ENCODE results near the gene MYMK.

MYMK gene

DNA sequence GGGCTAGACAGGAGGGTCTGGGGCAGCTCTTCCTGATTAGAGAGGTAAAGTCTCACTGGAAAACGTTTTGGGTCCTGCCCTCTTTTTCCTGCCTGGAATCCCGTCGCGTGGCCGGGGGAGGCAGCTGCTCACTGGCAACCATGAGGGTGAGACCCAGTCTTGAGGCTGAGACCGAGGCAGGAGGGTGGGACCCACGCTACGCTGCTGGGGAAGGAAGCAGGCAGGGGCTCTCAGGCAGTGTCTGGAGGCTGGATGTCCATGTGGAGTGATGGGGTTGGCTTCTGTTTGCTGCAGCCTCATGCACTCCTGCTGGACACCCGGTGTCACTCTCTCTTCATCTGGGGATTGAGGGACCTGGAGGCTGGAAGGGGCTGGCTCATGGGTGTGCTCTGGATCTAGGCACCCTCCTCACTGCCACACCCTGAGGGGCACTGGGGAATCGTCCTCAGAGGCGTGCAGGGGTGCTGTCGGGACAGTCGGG lies 34.5 kb downstream of the MYMK start:
- Histone ChIP-seq H3K4me1 (ENCODE audit: control insufficient read depth, insufficient read depth, low read length) (peaks cover 5% of the 10 kb centered on the region), H3K27me3 (ENCODE audit: control insufficient read depth, insufficient read depth, low read length) (no peaks in the 10 kb centered on the region), H3K9ac (ENCODE audit: low read length) (no peak overlapping the region), H3K4me3 (ENCODE audit: low read length) (no peak overlapping the region), H3K9me3 (ENCODE audit: control insufficient read depth, low read length) (no peaks in the 10 kb centered on the region), H3K36me3 (ENCODE audit: control insufficient read depth, insufficient read depth, low read length) (no peaks in the 10 kb centered on the region)

DNA sequence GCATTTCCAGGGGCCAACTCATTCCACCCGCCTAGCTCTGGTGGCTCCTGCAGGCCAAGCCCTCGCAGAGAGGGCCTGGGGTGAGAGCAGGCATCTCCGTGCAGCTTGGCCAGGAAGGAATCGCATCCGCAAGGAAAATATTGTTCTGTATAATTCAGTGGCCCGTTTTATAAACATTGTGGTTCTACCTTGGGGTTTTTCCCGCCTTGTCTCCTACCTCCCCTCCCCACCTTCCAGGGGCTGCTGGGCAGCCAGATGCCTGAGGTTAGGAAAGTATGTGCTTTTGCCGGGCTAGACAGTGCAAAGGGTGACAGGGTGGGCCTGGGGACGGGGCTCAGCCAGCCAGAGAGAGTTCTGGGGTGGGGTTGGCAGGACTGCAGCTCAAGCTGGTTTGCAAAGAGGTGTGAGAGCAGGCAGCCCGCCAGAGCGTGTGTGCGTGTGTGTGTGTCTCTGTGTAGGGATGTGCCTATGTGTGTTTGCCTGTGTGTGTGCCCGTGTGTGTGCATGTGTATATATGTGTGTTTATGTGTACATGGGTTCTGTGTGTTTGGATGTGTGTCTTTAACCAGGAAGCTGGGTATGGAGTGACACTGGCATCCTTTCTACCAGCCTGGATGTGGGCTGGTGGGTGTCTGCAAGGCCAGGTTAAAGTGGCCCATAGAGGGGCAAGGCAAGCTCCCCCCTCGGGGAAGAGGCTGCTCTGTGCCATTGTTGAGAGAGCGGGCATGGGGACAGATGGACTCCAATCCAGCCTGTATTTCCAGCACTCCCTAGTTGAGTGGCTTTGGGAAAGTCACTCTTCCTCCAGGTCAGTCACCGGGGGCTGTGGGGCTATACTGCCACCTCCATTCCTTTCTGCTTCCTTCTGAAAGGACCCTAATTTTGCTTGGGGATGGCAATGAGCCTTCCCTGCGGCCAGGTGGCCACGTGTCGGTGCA lies 35.2 kb downstream of the MYMK start:
- no peak overlapping the region for H3K4me3 ChIP-seq (ENCODE audit: low read length)
- H3K36me3 ChIP-seq (ENCODE audit: control insufficient read depth, insufficient read depth, low read length): no peaks in the 10 kb centered on the region
- no peak overlapping the region for H3K9ac ChIP-seq (ENCODE audit: low read length)
- peaks cover 5% of the 10 kb centered on the region for H3K4me1 ChIP-seq (ENCODE audit: control insufficient read depth, insufficient read depth, low read length)
- no peaks in the 10 kb centered on the region for H3K27me3 ChIP-seq (ENCODE audit: control insufficient read depth, insufficient read depth, low read length)
- H3K9me3 ChIP-seq (ENCODE audit: control insufficient read depth, low read length): no peaks in the 10 kb centered on the region

DNA sequence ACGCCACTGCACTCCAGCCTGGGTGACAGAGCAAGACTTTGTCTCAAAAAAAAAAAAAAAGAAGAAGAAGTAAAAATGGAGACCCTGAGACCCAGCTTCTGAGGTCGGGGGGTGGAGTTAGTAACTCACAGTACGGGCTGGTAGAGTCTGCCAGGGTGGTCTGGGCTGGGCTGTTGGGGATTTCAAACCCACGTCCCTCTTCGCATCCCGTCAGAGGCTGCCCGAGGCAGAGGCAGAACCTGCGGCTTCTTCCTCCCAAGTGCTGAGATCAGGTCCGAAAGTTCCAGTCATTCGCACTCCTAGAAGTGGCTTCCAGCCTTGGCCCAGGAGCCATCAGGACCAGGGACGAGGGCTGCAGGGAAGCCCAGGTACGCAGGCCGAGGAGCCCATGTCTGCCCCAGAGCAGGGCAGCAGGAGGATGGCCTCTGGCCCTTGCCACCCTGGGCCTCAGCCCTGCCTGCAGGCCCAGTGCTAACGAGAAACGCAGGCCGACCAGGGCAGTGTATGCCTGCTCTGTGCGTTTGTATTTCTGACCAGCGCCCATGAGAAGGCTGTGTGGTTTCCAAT lies 36.0 kb downstream of the MYMK start:
- Histone ChIP-seq H3K36me3 (ENCODE audit: control insufficient read depth, insufficient read depth, low read length) (no peaks in the 10 kb centered on the region), H3K9ac (ENCODE audit: low read length) (no peak overlapping the region), H3K4me1 (ENCODE audit: control insufficient read depth, insufficient read depth, low read length) (peaks cover 5% of the 10 kb centered on the region), H3K4me3 (ENCODE audit: low read length) (no peak overlapping the region), H3K9me3 (ENCODE audit: control insufficient read depth, low read length) (no peaks in the 10 kb centered on the region), H3K27me3 (ENCODE audit: control insufficient read depth, insufficient read depth, low read length) (no peaks in the 10 kb centered on the region)

DNA sequence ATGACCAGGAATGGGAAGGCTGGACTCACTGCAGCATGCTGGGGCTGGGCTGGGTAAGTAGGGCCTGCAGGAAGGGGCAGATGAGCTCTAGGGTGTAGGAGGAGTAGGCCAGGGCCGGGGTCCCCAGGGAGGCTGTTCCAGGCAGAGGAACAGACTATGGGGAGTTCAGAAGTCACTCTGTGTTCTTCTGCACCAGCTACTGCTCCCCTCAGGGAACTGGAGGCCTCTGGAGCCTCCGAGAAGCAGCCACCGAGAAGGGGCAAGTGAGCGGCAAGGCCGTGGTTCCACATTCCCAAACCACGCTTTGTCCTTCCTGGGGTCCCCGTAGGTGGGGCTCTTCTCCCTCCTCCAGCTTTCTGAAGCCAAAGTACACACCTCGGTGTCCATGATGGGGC lies 37.4 kb downstream of the MYMK start:
- no peak overlapping the region for H3K4me3 ChIP-seq (ENCODE audit: low read length)
- H3K9ac ChIP-seq (ENCODE audit: low read length): no peak overlapping the region
- no peaks in the 10 kb centered on the region for H3K9me3 ChIP-seq (ENCODE audit: control insufficient read depth, low read length)
- no peaks in the 10 kb centered on the region for H3K36me3 ChIP-seq (ENCODE audit: control insufficient read depth, insufficient read depth, low read length)
- H3K27me3 ChIP-seq (ENCODE audit: control insufficient read depth, insufficient read depth, low read length): no peaks in the 10 kb centered on the region
- peaks cover 5% of the 10 kb centered on the region for H3K4me1 ChIP-seq (ENCODE audit: control insufficient read depth, insufficient read depth, low read length)

DNA sequence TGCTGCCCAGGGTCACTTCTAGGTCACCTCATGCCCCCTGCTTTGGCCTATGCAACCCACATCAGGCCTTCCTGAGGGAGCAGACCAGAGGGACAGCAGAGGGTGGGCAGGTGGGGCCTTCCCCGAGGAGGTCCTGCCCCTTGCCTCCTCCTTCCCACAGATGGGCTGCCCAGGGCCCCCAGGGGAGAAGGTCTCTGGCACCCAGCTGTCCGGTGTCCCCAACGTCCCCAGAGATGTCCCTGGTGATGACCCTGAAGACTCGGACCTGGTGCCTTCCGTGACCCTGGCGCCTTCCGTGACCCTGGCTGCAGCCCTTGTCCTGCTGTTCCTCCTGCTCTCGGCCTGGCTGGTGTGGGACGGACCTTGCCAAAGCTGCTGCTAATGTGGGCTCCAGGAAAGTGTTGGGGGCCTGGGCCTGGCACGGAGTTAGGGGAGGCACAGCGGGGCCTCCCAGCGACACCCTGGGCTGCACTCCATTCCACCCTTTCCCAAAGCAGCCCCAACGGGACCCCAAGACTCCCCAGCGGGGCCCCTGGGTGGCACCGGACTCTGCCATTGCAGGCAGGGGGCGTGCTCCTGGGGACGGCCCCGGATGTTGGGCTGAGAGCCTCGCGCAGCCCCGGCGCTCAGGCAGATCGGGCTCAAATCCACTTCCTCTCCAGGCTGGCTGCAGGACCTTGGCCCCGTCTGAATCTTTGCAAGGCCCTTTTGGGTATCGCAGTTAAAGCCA lies 39.1 kb downstream of the MYMK start:
- H3K36me3 ChIP-seq (ENCODE audit: control insufficient read depth, insufficient read depth, low read length): no peaks in the 10 kb centered on the region
- no peaks in the 10 kb centered on the region for H3K9me3 ChIP-seq (ENCODE audit: control insufficient read depth, low read length)
- no peak overlapping the region for H3K9ac ChIP-seq (ENCODE audit: low read length)
- no peaks in the 10 kb centered on the region for H3K27me3 ChIP-seq (ENCODE audit: control insufficient read depth, insufficient read depth, low read length)
- H3K4me1 ChIP-seq (ENCODE audit: control insufficient read depth, insufficient read depth, low read length): peaks cover 5% of the 10 kb centered on the region
- H3K4me3 ChIP-seq (ENCODE audit: low read length): no peak overlapping the region

DNA sequence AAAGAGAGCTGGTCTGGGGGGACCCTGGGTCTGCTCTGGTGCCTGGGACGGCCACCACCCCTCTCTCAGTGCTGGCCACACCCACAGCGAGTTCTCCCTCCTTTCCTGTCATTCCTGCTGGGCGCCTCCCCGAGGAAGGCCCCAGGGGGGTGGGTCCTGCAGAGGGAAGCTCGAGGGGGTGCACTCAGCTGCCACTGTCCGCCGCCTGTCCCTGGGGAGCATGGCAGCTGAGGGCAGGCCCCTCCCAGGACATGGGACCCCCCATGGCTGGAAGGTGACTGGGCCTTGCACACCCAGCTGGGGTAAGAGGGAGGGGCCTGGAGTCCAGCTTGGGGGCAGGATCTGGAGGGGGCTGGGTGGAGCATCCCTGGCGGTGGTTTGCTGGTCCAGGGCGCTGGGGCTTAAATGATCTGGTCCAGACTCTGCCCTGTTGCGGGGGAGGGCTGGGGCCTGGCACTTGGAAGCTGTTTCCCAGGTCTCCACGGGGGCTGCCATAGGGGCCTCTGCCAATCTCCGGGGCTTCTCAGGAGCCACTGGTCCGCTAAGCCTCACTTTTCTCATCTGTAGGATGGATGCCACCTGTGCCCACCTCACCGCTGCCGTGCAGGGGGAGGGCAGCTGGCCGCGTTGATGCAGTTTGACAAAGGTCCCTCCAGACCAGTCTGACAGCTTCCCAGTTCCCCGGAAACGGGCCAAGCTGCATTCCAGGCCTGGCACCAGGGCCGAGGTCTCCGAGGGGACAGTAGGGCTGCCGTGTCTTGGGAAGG lies 39.9 kb downstream of the MYMK start:
- Histone ChIP-seq H3K36me3 (ENCODE audit: control insufficient read depth, insufficient read depth, low read length) (no peaks in the 10 kb centered on the region), H3K9me3 (ENCODE audit: control insufficient read depth, low read length) (no peaks in the 10 kb centered on the region), H3K4me1 (ENCODE audit: control insufficient read depth, insufficient read depth, low read length) (peaks cover 5% of the 10 kb centered on the region), H3K27me3 (ENCODE audit: control insufficient read depth, insufficient read depth, low read length) (no peaks in the 10 kb centered on the region), H3K9ac (ENCODE audit: low read length) (no peak overlapping the region), H3K4me3 (ENCODE audit: low read length) (no peak overlapping the region)

DNA sequence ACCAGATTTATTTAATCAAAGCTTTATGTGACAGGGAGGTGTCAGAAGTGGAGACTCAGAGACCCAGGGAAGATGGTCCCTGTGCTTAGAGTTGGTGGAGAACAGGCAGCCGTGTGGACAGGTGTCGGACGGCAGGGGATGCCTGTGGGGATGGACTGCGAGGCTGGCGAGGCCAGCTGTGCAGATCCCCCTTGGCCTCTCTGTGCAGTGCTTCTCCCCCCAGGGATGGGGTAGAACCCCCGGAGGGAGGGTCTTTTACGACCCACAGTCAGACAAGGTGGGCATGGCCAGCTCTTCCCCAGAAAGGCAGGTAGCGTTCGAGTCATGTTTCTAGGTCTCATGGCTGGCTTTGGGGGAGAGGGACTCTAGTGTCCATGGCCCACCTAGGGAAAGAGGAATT lies 41.1 kb downstream of the MYMK start:
- Histone ChIP-seq H3K4me1 (ENCODE audit: control insufficient read depth, insufficient read depth, low read length) (peaks cover 15% of the 10 kb centered on the region), H3K27me3 (ENCODE audit: control insufficient read depth, insufficient read depth, low read length) (peaks cover 2% of the 10 kb centered on the region), H3K9me3 (ENCODE audit: control insufficient read depth, low read length) (no peaks in the 10 kb centered on the region), H3K9ac (ENCODE audit: low read length) (no peak overlapping the region), H3K4me3 (ENCODE audit: low read length) (no peak overlapping the region), H3K36me3 (ENCODE audit: control insufficient read depth, insufficient read depth, low read length) (no peaks in the 10 kb centered on the region)

DNA sequence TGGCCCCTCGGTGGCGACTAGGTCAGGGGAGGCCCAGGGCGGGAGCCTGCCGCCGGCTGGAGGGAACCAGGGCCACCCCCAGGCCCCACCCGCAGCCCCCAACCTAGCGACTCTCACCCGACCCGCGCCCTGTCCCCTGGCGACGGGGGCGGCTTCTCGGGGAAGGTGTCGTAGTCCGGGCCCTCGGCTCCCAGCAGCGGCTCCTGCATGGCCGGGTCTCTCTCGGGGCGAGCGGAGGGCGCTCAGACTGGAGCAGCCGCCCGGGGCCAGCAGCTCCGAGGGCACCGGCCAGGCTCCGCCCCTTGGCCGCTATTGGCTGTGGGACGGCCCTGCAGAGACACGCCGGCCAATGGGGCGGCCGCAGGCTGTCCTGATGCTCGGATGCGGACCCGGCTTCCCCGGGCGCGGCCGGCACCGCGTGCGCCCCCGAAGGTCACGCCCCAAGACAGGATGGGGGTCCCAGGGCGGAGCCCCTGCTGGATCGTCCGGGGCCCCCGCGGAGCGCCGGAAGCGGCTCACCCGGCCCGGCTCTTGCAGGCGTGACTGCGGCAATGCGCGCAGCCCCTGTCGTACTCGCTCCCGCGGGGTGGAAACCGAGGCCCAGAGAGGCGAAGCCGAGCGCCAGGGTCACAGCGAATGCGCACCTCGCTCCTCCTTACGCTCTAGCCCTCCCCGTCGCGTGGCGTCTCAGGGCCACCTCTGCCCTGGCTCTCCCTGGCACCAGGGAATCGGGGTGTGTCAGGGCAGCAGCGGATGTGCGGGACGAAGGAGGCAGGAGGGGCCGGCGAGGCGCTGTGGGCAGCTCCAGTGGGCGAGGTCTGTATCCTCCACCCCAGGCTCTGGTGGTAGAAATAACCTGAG lies 45.7 kb downstream of the MYMK start, which contains the start of gene SLC2A6:
Gene SLC2A6, minus strand, starts transcription at position 249 of the 861 bp plus-strand sequence. Its CDS starts 40 bp downstream, at position 209.
- Histone ChIP-seq H3K27me3 (ENCODE audit: control insufficient read depth, insufficient read depth, low read length) (peaks cover 2% of the 10 kb centered on the region), H3K4me1 (ENCODE audit: control insufficient read depth, insufficient read depth, low read length) (peaks cover 17% of the 10 kb centered on the region), H3K36me3 (ENCODE audit: control insufficient read depth, insufficient read depth, low read length) (no peaks in the 10 kb centered on the region), H3K4me3 (ENCODE audit: low read length) (peak within 1 kb of the TSS; percentile 31), H3K9ac (ENCODE audit: low read length) (peak within 1 kb of the TSS; percentile 43), H3K9me3 (ENCODE audit: control insufficient read depth, low read length) (no peaks in the 10 kb centered on the region)

DNA sequence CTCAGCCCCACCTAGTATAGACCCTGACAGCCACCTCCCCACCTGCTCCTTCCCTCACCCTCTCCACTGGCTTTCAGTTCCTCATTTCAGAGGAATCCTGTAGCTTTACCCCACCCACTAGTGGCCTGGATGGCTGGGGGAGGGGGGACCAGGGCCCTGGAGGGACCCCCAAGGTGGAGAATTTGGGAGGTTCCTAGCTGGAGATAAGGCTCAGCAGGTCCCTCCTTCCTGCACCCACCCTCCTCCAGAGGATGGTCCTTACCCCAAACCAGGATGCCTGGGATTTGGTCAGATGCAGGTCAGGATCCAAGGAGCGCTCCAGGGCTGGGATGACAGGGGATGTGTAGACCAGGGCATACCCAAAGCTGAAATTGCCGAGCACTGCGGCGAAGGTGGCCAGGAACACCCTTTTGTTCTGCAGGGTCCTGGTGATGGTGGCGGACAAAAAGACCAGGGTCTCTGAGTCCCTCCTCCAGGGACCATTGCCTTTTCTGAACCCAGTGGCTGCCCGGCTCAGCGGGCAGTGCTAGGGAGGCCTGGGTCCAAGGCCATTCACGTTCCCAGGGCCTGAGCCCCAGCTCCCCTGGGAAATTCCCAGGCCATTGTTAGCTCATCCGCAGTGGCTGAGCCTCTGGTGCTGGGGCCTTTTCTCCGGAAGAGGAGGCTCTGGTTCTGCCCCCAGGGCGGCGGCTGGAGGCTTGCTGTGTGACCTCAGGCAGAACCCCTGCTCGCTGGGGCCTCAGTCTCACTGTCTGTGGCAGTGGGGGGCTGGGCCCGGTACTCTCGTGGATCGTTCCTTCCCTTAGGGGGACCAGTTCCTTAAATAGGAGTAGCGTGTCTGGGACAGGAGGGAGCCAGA lies 46.5 kb downstream of the MYMK start:
- Histone ChIP-seq H3K4me3 (ENCODE audit: low read length) (peak overlapping the region; percentile 31), H3K27me3 (ENCODE audit: control insufficient read depth, insufficient read depth, low read length) (peaks cover 2% of the 10 kb centered on the region), H3K4me1 (ENCODE audit: control insufficient read depth, insufficient read depth, low read length) (peaks cover 17% of the 10 kb centered on the region), H3K9ac (ENCODE audit: low read length) (peak overlapping the region; percentile 43), H3K9me3 (ENCODE audit: control insufficient read depth, low read length) (no peaks in the 10 kb centered on the region), H3K36me3 (ENCODE audit: control insufficient read depth, insufficient read depth, low read length) (no peaks in the 10 kb centered on the region)

DNA sequence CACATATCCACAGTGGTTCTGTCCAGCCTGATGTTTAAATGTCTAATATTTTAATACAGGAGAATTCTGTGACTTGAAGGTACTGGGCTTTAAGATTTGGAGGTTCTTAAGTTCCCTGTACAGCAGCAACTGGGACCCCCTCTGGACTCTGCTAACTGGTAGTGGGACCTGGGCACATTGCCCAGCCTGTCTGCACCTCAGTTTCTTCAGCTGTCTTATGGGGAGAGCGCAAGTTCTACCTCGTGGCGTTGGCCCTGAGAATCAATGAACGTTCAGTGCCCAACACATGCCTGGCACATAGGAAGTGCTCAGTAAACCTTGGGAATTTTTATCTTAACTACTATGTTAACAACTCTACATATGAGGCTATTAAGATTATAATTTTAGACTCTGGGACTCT lies 47.3 kb downstream of the MYMK start:
- peaks cover 23% of the 10 kb centered on the region for H3K4me1 ChIP-seq (ENCODE audit: control insufficient read depth, insufficient read depth, low read length)
- H3K4me3 ChIP-seq (ENCODE audit: low read length): no peak overlapping the region
- no peaks in the 10 kb centered on the region for H3K36me3 ChIP-seq (ENCODE audit: control insufficient read depth, insufficient read depth, low read length)
- no peak overlapping the region for H3K9ac ChIP-seq (ENCODE audit: low read length)
- peaks cover 2% of the 10 kb centered on the region for H3K27me3 ChIP-seq (ENCODE audit: control insufficient read depth, insufficient read depth, low read length)
- no peaks in the 10 kb centered on the region for H3K9me3 ChIP-seq (ENCODE audit: control insufficient read depth, low read length)

Data from mucosa of stomach (tissue), 1 donor.